Stimulated activated CD4-positive, alpha-beta T cell treated with anti-CD3 and anti-CD28 coated beads, TNF-alpha, amount 100 ng/mL, for 24 hours (primary cell): Measurements from ENCODE around the gene UBTF.

Source experiments
- DNase-seq, 3 experiments: peaks; one replicate each; pipeline ENCODE4 v3.0.0-alpha.2; 2020; ENCODE audit warnings: low read depth in 3 of 3

The UBTF gene

DNA sequence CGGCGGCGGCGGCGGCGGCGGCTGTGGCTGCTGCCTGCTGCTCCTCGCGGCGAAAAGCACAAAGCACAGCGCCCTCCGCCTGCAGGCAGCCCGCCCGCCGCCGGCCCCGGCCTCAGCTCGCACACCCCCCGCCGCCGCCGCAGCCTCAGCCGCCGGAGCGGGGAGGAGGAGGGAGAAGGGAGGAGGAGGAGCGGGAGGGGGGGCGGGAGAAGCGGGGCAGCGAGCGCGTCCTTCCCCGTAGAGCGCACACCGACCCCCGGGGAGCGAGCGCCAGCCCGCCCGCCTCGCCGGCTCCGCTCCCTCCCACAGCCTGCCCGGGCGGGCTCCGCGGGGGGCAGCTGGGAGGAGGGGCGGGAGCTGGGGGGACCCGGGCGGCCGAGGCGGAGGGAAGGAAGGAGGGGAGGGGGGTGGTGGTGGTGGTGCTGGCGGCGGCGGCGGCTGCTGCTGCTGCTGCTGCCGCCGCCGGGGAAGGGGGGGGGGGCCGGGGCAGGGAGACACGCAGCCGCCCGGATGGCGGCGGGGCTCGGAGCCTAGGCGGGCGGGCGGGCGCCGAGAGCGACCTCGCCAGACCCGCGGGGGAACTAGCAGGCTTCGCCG is at the start of gene UBTF:
TSS of gene UBTF (minus strand) at position 60 of the 597 bp plus-strand sequence. CDS start 1,446 bp downstream, outside the sequence.
- peak in 2 of 3 experiments; percentile 31 to 55 for DNase-seq

GRCh38 chr17:44268709-44269534 is 49.4 kb upstream of the UBTF start:
- DNase-seq: no peak

- no peak for DNase-seq
Measured at GRCh38 chr17:44267818-44268490, 48.5 kb upstream of the UBTF start, which contains the start of gene SLC4A1. TSS of gene SLC4A1 (minus strand) at chr17:44268135. CDS start at chr17:44262866, 5,269 bp downstream.

DNA sequence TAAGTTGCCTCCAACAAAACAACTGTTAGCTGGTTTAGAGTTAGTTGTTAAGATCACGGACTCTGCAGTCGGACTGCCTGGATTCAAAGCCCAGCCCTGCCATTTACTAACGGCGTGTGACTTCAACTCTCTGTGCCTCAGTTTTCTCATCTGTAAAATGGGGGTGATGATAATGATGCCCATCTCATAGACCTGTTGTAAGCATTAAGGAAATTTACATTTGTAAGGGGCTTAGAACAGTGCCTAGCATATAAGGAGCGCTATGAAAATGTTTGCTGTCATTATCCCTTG is 47.6 kb upstream of the UBTF start:
- DNase-seq: no peak

DNA sequence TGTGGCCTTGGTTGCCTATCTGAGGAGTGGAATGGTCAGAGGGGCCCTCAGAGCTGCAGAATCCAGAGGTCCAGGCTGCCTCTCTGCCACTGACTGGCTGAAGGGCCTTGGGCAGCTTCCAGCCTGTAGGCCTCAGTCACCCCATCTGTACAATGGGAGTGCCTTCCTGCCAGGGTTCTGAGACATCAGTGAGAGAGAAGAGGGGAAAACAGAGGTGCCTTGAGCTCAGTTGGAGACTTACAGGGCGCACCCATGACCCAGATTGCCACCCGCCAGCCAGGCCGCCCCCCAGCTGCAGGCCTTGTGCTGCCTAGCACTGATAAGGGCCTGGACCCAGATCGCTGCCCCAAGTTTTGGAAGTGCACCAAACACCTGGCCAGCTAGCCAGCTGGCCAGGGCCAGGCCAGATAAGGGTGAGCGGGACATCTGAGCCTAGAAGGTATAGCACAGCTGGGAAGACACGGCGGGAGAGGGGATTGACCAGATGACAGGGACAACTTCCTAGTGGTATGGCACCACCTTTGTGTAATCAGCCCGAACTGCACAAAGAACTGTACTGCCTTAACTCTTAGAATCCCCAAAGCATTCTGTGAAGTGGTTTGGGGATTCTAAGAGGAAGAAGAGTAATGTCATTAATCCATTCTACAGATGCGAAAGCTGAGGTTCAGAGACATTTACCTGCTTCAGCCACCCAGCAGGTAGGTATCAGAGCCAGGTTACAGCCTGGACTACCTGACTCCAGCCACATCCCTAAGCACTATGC is 47.1 kb upstream of the UBTF start:
- DNase-seq: no peak

DNA sequence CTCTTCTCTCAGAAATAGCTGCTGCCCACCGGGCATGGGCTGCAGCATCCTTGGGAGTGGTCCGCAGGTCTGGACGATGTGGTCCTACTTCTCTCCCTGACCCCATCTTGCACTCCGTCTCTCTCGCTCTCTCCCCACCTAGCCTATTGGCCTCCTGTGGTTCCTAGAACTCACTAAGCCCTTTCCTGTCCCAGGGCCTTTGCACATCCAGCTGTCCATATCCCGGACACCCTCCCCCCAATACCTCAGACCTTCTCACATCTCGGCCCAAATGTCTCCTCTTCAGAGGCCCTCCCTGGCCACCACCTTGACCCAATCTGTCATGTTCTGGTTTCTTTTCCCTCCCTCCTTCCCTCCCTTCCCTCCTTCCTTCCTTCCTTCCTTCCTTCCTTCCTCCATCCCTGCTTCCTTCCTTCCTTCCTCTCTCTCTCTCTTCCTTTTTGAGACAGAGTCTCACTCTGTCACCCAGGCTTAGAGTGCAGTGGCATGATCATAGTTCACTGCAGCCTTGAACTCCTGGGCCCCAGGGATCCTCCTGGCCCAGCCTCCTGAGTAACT is 43.9 kb upstream of the UBTF start:
- no peak for DNase-seq

DNA sequence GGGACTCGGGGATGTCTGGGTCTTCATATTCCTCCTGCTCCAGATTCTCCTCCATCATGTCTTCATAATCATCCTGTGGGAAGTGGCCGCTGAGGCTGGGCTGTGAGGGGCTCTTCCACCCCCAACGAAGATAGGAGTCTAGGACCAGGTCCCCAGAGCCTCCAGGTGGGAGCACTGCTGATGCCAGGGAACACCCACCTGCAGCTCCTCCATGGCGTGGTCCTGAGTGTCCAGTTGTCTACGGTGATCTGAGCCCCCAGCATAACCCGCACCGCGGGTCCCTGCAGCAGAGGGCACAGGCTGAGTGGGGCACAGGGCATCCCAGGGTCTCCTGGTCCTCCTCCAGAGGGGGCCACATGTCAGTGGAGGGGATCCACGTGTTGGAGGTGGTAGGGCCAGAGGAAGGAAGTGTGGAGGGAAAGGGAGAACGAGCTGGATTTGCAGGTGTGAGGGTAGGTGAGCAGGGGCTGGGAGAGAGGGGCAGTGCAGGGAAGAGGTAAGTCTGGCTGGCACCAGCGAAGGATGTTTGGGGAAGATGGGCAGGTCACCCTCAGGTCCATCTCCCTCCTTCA is 43.3 kb upstream of the UBTF start:
- DNase-seq: no peak

DNA sequence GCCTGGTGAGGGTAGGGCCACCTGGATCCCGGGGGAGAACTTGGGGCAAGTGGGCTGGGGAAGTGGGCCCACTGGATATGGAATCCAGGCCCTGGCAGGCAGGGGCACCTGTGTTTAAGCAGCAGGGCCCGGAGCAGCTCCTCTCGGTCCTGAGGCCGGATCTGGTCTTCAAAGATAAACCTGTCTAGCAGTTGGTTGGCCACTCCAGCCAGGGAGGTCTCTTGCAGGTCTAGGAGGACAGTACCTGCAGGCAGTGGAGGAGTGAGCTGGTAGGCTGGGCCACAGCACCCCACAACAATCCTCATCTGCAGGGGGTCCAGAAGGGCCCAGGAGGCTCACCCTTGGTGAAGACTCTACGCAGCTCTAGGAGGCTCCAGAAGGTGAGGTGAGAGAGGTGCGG is 40.8 kb upstream of the UBTF start:
- DNase-seq: no peak

DNA sequence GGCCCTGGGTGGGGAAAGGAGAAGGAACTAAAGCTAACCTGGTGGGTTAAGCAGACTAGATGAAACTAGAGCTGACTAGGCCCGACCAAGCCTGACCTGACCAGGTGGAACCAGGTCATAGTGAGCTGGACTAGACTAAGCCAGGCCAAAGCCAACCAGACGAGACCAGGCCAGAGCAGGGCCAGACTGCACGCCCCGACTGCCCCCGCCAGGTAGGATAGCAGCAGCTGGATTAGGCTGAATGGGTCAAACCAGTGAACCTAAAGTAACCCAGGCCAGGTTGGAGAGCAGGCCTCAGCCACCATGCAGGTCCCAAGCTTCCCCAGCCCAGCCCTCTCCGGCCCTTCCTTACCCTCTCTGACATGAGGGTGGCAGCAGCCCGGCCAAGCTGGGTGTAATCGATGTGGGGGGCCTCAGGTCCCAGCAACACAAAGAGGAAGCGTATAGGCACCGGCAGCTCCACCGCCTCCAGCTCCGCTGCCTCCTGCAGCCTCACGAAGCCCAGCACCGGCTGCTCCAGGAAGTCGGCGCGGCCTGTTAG is 39.4 kb upstream of the UBTF start:
- DNase-seq: no peak

- no peak for DNase-seq
Measured at GRCh38 chr17:44257815-44258760, 38.6 kb upstream of the UBTF start.

GRCh38 chr17:44256671-44257070 is 37.2 kb upstream of the UBTF start:
- no peak for DNase-seq

DNA sequence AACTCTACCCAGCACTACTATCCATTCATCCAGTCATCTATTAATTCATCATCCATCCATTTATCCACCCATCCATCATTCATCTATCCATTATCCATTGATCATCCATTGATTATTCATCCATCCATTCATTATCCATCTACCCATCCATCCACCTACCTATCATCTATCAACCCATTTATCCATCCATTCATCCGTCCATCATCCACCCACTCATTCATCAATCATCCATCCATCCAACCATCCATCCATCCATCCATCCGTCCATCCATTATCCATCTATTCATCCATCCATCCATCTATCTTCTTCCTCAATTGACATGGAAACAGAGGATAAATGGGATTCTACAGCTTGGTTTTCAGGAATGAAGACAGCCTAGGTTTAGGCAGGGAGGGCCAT is 36.4 kb upstream of the UBTF start:
- DNase-seq: no peak

DNA sequence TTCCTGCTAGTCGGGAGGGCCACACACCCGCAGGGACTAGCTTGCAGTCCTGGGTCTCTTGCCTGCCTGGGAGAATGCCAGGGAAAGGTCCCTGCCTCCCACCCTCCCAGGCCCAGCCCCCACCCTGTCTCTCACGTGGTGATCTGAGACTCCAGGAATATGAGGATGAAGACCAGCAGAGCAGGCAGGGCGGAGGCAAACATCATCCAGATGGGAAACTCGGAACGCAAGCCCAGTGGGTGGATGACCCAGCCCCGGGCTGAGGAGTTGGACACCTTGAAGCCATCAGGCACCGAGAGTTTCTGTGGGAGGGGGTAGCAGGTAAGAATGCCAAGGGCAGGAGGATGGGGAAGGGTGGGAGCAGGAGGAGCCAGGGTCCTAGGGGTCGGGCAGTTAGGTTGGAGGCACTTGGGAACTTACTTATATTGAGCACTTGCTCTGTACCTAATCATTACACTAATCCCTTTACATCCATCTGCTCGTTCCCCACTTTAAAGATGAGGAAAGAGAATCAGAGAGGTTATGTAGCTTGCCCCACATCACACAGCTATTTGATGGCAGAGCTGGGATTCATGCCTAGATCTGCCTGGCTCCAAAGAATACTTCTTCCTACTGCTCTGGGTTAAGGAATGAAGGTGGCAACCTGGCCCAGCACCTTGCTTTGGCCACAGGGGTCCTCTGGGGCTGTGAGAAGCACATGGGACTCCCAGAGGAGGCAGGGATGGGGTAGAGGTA is 35.1 kb upstream of the UBTF start:
- no peak for DNase-seq

DNA sequence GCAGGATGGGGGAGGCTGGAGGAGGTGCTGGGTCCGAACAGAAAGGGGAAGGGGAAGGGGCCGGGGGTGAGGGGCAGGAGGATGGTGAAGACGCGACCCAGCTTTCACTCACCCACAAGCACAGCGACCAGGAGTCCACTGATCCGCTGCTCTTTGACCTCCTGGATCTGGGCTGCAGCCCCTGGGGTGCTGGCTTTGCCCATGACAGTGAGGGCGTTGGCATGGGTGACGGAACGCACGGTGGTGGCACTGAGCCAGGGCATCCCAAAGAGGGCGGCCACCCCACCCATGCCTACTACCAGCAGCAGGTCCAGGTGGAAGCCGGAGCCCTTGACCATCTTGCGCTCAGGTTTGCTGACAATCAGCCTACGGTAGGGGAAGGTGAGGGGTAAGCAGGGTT is 33.5 kb upstream of the UBTF start:
- DNase-seq: no peak

DNA sequence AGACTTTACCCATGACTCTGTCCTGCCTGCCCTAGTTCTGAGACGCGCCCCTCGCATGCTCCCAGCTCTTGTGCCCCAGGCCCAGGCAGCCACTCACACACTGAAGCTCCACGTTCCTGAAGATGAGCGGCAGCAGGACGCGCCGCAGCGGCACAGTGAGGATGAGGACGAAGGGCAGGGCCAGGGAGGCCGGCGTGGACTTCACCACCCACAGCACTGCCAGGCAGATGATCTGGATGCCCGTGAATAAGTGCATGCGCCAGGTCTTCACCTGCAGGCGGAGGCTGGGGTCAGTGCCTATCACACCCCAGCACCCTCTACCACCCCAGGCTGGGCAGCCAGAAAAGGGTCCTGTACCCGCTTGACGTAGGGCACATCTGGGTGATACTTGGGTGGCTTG is 31.6 kb upstream of the UBTF start:
- DNase-seq: no peak

GRCh38 chr17:44249501-44250246 is 30.2 kb upstream of the UBTF start:
- no peak for DNase-seq

- DNase-seq: no peak
Measured at GRCh38 chr17:44247876-44248736, 28.6 kb upstream of the UBTF start.

- no peak for DNase-seq
Measured at GRCh38 chr17:44247440-44247841, 28.0 kb upstream of the UBTF start.
